Measurements from ENCODE around the gene ZBTB38. TPM values are rescaled to one million over a fixed set of nuclear protein-coding genes. Genes with fewer than 3 reads are reported as not detected.

Gene ZBTB38
- total RNA-seq, 1 experiment from 2014 or later = 21.8 TPM

DNA sequence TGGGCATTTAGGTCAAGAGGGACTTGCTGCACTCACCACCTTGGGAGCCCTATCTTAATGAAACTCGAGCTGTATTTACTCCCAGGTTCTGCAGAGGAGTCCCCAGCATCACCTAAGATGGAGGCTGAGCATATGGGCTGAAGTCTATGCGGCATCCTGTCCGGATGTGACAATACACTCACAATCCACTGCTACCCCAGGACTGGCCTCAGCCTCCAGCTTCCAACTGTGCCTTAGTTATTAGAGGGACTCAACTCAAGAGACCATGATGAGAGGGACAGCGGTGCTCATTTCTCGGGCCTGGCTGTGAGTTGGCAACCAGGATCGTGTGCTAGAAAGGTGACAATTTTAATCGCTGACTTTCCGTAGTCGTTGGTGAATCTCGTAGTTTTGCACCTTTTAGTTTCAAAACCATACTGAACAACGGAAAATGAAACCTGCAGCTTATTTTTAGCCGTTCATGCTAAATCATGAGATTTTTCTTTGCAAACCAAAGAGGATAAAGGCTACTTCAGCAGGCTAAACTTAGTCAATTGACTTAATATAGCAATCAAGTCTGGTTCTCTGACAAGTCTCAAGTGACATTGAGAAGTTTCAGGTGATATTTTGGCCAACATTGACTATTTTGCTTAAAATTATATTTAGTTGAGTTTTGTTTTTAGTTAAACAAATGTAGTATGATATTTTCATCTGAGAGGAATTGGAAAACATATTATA is 11.1 kb downstream of the ZBTB38 start:
- ChIA-PET CTCF (no interaction called here), POLR2A (ENCODE audit: unreplicated experiment) (no interaction called here)
- no peaks in the 10 kb centered on the region for H4K20me1 ChIP-seq (ENCODE audit: insufficient read depth)
- H3K9me2 ChIP-seq (ENCODE audit: insufficient read depth) = no peaks in the 10 kb centered on the region
- no peak overlapping the region for H3K4me2 ChIP-seq
- DNase-seq = no peak
- intact Hi-C loops (cut with micrococcal nuclease; ENCODE audit: unreplicated experiment) = no loop called here
- H3K4me3 ChIP-seq = no peak overlapping the region
- no peaks in the 10 kb centered on the region for H3K9me3 ChIP-seq (ENCODE audit: insufficient read depth, low read depth)
- no peaks in the 10 kb centered on the region for H3K27me3 ChIP-seq (ENCODE audit: insufficient read depth, low read depth)
- H3K79me2 ChIP-seq (ENCODE audit: low read depth) = no peaks in the 10 kb centered on the region
- no peaks in the 10 kb centered on the region for H3F3A ChIP-seq (ENCODE audit: insufficient read depth, low read depth)
- TF ChIP-seq, protein P1, sequence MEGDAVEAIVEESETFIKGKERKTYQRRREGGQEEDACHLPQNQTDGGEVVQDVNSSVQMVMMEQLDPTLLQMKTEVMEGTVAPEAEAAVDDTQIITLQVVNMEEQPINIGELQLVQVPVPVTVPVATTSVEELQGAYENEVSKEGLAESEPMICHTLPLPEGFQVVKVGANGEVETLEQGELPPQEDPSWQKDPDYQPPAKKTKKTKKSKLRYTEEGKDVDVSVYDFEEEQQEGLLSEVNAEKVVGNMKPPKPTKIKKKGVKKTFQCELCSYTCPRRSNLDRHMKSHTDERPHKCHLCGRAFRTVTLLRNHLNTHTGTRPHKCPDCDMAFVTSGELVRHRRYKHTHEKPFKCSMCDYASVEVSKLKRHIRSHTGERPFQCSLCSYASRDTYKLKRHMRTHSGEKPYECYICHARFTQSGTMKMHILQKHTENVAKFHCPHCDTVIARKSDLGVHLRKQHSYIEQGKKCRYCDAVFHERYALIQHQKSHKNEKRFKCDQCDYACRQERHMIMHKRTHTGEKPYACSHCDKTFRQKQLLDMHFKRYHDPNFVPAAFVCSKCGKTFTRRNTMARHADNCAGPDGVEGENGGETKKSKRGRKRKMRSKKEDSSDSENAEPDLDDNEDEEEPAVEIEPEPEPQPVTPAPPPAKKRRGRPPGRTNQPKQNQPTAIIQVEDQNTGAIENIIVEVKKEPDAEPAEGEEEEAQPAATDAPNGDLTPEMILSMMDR (conservative IDR thresholded peaks at IDR 0.05) = no peak
- no peak for TF ChIP-seq EZH2 (IDR thresholded peaks at IDR 0.05; ENCODE audit: low read depth)
- no peaks in the 10 kb centered on the region for H3K36me3 ChIP-seq (ENCODE audit: low read depth)
- H3K27ac ChIP-seq = no peak overlapping the region
- H3K4me1 ChIP-seq (replicated peaks; ENCODE audit: insufficient read depth) = no peaks in the 10 kb centered on the region
- BruUV-seq (replicated peaks) = no TSS peak
- no peak overlapping the region for H2AFZ ChIP-seq

DNA sequence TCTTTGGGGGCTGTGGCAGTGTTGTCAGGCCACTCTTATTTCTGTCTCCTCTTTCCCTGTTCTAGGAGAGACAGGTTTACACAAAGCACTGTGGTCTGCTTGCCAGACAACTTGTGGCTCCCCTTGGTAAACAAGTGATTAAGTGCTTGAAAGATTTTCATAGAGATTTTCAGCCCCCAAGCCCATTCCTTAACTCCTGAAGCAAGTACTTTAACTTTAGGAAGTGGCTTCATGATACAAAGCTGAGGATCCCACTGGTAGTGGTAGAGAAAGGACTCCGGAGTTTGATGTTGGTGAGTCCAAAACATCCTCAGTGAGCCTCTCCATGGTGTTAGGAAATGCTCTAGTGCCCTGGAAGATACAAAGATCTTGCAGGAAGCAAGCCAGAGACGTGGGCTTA is 12.0 kb downstream of the ZBTB38 start:
- no peaks in the 10 kb centered on the region for H3K27me3 ChIP-seq (ENCODE audit: insufficient read depth, low read depth)
- DNase-seq = no peak
- ChIA-PET POLR2A (ENCODE audit: unreplicated experiment) (no interaction called here), CTCF (no interaction called here)
- intact Hi-C loops (cut with micrococcal nuclease; ENCODE audit: unreplicated experiment) = no loop called here
- BruUV-seq (replicated peaks) = no TSS peak
- no peaks in the 10 kb centered on the region for H3K9me2 ChIP-seq (ENCODE audit: insufficient read depth)
- H3K9me3 ChIP-seq (ENCODE audit: insufficient read depth, low read depth) = no peaks in the 10 kb centered on the region
- no peaks in the 10 kb centered on the region for H3F3A ChIP-seq (ENCODE audit: insufficient read depth, low read depth)
- H3K4me1 ChIP-seq (replicated peaks; ENCODE audit: insufficient read depth) = no peaks in the 10 kb centered on the region
- H3K27ac ChIP-seq = no peak overlapping the region
- H3K4me2 ChIP-seq = no peak overlapping the region
- H3K4me3 ChIP-seq = no peak overlapping the region
- H2AFZ ChIP-seq = no peak overlapping the region
- H3K79me2 ChIP-seq (ENCODE audit: low read depth) = no peaks in the 10 kb centered on the region
- H3K36me3 ChIP-seq (ENCODE audit: low read depth) = no peaks in the 10 kb centered on the region
- H4K20me1 ChIP-seq (ENCODE audit: insufficient read depth) = no peaks in the 10 kb centered on the region
- no peak for TF ChIP-seq EZH2 (IDR thresholded peaks at IDR 0.05; ENCODE audit: low read depth)
- TF ChIP-seq, protein P1 (conservative IDR thresholded peaks at IDR 0.05) = no peak

DNA sequence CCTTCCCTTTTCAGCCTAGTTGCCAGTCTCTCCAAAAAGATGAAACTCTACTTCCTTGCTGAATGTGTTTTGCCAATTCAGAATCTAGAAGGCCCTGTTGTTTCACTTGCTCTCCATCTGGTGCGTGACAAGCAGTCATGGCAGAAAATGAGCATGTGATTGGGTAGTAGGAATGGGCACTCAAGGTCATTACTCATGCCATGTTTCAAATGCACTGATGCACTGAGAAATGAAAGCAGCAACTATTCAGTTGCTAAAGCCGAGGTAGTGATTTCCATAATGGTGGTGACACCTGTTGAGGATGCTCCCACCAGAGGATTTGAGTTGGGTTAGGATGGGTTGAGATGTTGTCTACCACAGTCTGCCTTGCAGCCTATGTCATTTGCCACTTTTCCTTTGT is 12.7 kb downstream of the ZBTB38 start:
- Histone ChIP-seq H3K27ac (no peak overlapping the region), H3K79me2 (ENCODE audit: low read depth) (no peaks in the 10 kb centered on the region), H3K9me3 (ENCODE audit: insufficient read depth, low read depth) (no peaks in the 10 kb centered on the region), H3K9me2 (ENCODE audit: insufficient read depth) (no peaks in the 10 kb centered on the region), H3K4me2 (no peak overlapping the region), H3K4me3 (no peak overlapping the region), H3K4me1 (replicated peaks; ENCODE audit: insufficient read depth) (no peaks in the 10 kb centered on the region), H4K20me1 (ENCODE audit: insufficient read depth) (no peaks in the 10 kb centered on the region), H3K27me3 (ENCODE audit: insufficient read depth, low read depth) (no peaks in the 10 kb centered on the region), H3K36me3 (ENCODE audit: low read depth) (no peaks in the 10 kb centered on the region), H3F3A (ENCODE audit: insufficient read depth, low read depth) (no peaks in the 10 kb centered on the region), H2AFZ (no peak overlapping the region)
- no TSS peak for BruUV-seq (replicated peaks)
- ChIA-PET POLR2A (ENCODE audit: unreplicated experiment) (no interaction called here), CTCF (no interaction called here)
- no peak for DNase-seq
- no peak for TF ChIP-seq EZH2 (IDR thresholded peaks at IDR 0.05; ENCODE audit: low read depth)
- TF ChIP-seq, protein P1 (conservative IDR thresholded peaks at IDR 0.05) = no peak
- intact Hi-C loops (cut with micrococcal nuclease; ENCODE audit: unreplicated experiment) = no loop called here
